ENCODE measurements around the gene AHCTF1. TPM values are rescaled to one million over a fixed set of nuclear protein-coding genes. Genes with fewer than 3 reads are reported as not detected.
A peak's percentile ranks its signal among the peaks of the same experiment; 100 is the strongest.
"Not testable (repeated sequence)": the region's sequence is repeated elsewhere in the genome, so short reads cannot be mapped to it uniquely, and the experiment has no call there.

AHCTF1 gene
- total RNA-seq, 1 donor from 2014 or later = 26.1 TPM

DNA sequence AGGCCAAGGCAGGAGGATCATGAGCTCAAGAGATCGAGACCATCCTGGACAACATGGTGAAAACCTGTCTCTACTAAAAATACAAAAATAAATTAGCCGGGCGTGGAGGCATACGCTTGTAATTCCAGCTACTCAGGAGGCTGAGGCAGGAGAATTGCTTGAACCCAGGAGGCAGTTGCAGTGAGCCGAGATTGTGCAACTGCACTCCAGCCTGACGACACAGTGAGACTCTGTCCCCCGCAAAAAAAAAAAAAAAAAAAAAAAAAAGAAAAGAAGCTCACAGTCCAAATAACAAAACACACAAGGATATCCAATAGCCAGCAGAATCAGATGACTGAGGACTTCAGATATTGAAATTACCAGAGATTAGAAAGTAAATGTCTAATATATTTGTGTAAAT, 11.8 kb downstream of the AHCTF1 start:
- DNase-seq (ENCODE audit: low read depth, low spot score) = no peak

DNA sequence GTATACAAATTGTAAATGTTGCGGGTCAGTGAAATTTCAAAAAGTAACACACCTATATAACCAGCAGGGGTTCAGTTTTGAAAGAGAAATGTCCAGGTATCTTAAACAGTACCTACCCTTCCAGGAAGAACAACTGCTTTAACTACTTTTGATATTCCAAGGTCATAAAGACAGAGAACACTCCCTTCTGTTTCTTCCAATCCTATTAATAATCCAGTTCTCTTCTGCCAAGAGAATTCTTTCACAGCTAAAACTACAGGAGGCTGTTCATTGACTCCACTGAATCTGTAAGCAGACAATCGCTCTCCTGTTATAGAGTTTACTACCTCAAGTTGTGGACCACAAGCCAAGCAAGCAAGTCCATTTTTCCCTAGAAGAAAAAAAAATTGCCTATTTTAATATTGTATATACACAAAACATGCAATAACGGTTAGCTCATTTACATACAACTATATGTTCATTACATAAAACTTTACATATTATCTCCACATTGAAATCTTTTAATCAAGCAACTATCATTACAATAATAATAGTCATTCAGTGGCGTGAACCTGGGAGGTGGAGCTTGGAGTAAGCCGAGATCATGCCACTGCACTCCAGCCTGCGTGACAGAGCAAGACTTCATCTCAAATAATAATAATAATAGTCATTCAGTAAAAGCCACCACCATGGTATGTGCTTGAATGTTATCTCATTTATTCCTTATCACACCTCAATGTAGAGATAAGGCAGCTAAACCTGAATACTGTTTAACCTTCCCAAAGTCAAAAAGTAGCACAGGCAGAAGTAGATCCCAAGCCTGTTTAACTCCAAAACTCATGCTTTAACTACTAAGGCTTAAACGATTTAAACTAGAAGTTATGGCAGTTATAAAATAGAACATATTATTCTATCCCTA, 15.5 kb downstream of the AHCTF1 start:
- DNase-seq (ENCODE audit: low read depth, low spot score) = not testable (repeated sequence)

DNA sequence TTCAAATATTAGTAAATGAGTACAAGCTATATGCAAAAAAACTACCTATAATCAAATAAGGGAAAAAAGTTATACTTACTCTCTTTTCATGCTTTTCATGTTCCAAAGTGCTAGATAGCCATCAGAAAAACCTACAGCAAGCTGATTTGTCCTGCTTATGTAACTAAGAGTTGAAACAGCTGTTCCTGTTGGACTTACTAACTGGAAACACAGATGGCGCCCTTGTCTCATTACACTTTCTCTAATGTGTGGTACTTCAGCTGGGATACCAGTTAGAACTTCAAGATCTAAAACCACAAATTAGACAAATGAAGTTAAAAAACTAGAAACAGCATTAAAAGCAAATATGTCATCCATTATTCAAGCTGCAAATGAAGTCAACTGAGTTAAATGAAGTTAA, 24.3 kb downstream of the AHCTF1 start:
- peak; percentile 43 for DNase-seq (ENCODE audit: low read depth, low spot score)

DNA sequence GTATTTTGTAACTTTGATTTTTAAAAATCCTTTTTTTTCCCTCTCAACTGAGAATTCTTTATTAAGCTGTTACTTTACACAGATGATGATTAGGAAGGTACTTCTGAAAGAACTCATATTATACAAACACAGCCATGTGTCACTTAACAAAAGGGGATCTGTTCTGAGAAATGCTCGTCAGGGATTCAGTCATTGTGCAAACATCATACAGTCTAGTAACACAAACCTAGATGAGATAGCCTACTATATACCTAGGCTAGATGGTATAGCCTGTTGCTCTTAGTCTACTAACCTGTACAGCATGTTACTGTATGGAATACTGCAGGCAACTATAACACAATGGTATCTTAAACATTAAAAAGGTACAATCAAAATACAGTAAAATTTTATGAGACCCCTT, 24.9 kb downstream of the AHCTF1 start:
- no peak for DNase-seq (ENCODE audit: low read depth, low spot score)

DNA sequence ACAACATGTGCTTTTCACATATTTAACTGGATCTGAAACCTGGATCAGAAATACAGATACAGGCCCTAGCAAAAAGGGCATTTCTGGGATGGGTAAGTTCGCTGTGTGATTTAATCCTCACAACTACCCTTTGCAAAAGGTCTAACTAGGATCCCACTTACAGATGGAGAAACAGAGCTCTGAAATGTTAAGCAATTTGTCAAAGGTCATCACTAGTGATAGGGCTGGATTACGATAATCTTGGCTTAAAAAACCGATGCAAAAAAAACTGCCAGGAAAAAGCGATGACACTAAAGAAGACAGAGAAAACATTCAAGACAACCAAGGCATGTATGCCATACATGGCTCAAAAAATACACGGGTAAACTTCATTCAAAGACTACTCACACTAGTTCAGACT, 29.9 kb downstream of the AHCTF1 start:
- no peak for DNase-seq (ENCODE audit: low read depth, low spot score)

DNA sequence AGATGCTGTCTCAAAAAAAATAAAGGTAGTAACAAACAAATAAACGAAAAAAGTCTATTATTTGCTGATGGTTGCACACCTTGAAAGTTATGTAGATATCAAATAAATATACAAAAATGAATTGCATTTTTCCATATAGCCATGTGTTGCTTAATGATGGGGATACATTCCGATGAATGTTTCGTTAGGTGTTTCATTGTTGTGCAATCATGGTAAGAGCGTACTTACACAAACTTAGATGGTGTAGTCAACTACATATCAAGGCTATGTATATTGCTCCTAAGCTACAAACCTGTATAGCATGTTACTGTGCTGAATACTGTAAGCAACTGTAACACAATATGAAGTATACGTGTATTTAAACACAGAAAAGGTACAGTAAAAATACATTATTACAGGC, 34.4 kb downstream of the AHCTF1 start:
- DNase-seq (ENCODE audit: low read depth, low spot score) = no peak

DNA sequence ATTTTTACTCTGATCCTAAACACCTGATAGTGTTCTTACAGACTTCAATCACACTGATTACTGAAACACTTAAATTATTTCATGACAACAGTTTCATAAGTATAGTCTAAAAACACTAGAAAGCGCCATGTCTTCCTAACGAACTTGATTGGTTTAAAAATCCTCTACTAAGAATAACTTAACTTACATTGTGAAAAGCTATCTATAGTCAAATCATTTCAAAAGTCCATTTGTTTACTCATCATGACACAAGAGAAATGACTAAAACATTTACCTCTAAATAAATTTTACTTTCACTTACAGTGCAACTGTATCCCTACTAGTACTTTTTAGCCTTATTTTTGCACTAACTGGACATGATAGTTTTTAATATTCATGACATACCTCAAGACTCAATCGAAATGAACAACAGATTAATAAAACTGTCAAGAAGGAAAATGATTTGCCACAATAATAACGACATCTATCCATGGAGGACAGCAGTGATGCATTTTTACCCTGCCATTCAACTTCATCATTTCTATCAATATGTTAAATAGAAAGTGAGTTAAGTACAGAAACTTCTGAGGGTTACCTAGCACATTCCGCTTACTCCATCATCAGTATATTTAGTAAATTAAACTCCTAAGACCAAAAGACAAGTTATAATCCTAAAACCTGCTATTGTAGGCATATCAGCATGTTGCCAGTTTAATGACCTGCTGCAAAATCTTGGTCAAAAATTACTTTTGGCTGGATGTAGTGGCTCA, 38.4 kb downstream of the AHCTF1 start:
- DNase-seq (ENCODE audit: low read depth, low spot score) = no peak

DNA sequence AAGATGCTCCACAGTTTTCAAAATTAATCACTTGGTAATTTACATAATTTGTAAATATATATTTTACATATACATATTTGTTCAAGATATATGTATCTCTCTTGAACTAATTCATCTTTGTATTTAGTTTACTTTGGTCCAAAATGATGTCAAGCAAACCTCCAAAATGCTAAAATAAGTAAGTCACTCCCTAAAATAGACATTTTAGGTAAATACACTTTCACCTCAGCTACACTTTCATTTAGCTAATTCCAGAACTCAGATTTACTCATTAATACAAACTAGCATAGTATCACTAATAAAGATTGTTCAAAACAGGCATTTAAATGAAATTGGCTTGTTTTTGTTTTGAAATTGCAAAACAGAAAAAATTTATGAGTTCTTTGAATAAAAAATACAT, 40.6 kb downstream of the AHCTF1 start:
- no peak for DNase-seq (ENCODE audit: low read depth, low spot score)

DNA sequence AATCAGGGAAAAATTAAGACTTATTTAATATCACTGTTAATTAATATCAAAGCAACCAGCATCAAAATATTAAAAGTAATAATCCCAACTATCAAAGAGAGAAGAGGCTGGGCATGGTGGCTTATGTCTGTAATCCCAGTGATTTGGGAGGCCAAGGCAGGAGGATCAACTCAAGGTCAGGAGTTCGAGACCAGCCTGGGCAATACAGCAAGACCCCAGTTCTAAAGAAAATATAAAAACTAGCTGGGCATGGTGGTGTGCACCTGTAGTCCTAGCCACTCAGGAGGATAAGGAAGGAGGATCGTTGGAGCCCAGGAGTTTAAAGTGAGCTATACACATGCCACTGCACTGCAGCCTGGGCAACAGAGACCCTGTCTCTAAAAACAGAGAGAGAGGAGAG, 43.2 kb downstream of the AHCTF1 start:
- no peak for DNase-seq (ENCODE audit: low read depth, low spot score)

DNA sequence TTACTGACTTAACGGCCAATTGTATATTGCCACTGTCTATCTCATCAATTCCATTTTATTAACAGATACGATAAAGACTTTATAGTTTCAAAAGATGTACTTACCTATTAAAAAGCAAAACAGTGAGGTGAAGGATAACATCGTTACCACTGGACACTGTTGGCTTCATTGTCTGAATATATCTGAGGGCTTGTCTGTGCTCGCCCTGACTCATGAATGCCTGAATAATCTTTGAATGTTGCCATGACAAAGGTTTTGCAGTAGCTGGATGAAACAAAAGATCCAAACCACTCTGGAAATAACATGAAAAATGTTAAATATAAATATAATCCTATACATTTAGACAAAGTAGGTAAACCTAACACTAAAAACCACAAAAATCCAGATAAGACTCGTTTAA, 46.4 kb downstream of the AHCTF1 start:
- DNase-seq (ENCODE audit: low read depth, low spot score) = not testable (repeated sequence)

DNA sequence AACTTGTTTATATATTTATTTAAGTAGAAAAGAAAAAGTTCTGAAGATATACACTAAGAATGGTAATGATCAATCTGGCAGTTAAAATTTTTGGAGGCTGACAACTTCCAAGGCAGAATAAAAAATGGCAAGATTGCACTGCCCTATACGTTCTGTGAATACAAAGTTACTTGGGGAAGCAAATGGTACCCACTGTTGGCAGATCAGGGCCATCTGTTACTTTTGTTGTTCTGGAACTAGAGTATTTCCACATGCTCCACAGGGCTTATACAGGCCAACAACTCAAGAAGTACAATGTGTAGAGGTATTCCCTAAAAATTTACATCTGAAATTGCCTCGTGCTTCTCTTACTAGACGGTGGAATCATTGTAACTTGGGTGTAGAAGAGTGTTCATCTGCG, 53.2 kb downstream of the AHCTF1 start:
- no peak for DNase-seq (ENCODE audit: low read depth, low spot score)

DNA sequence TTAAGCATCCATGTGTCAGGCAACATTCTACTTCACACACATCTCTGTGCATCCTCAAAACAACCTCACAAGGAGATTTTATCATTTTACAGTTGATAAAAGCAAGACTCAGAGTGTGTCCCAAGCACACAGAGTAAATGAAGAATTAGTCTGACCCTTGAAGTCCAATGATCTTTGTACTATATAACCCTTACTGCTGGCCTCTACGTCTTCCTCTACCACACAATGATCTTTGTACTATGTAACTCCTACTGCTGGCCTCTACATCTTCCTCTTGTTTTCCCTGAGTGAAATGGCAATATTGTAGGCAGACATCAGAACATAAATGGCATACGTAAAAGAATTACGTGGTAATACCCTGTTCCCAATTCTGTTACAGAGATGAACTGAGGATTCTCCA, 55.3 kb downstream of the AHCTF1 start:
- no peak for DNase-seq (ENCODE audit: low read depth, low spot score)

DNA sequence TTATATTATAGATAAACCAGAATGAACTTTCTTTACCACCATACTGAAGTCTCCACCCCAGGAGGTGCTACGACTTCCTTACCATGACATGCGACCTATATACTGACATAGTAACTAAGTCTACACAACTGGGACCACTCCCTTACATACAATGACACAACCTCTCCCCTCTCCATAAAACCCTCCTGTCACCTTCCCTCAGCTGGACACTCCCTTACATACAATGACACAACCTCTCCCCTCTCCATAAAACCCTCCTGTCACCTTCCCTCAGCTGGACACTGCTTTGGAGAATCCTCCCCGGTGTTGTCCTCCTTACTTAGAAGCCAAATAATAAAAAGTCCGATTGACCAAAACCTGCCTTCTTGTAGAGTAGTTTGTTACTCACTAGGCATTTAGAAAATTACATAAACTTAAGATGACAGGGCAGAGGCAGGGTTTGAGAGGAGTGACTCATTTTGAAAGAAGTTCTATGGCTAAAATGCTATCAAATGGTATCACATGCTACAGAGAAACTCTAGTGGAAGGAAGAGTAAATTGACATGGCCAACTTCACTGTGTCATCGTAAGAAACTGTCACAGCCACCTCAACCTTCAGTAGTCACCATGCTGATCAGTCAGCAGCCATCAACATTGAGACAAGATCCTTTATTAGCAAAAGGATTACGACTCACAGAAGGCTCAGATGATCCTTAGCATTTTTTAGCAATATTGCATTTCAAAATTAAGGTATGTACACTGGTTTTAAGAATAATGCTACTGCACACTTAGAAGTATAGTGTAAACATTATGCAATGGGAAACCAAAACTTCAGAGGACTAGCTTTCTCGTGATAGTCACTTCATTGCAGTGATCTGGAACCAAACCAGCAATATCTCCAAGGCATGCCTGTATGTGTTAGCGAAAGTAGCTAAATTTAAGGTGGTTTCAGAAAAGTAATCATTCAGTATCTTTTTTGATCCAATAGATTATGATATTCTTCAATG, 56.4 kb downstream of the AHCTF1 start:
- DNase-seq (ENCODE audit: low read depth, low spot score) = no peak

DNA sequence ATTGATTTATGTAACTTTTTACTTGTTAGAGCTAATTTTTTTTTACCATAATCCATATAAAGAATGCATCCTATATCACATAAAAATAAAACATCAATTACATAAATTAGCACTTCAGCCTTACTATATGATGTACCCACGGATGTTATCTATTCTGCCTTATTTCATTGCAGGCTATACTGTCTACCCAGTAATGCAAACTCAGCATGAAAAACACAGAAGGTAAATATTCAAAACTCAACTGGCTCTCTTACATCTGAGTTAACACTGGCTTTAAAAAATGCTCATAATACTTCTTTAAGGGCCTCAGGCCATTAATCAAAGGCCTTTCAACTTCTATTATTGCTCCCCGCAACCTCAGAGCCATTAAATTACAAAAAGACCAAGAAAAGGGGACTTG, 65.8 kb downstream of the AHCTF1 start:
- no peak for DNase-seq (ENCODE audit: low read depth, low spot score)

DNA sequence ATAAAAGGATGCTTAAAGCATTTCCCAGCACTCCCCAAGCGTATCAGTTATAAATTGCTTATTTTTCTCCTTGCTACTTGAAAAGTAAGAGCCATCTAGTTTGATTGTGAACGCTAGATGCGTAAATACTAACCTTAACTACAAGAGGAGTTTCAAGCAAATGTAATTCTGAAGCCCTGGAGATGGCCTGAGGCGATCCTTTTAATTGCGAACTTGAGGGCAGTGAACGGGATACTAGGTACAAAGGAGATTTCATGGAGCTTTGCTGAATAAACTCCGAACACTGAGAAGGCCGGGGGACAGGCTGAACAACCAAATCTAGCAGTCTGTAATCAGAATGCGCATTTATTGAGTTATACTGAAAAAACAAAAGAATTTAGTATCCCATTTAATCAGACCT, 68.0 kb downstream of the AHCTF1 start:
- DNase-seq (ENCODE audit: low read depth, low spot score) = not testable (repeated sequence)

DNA sequence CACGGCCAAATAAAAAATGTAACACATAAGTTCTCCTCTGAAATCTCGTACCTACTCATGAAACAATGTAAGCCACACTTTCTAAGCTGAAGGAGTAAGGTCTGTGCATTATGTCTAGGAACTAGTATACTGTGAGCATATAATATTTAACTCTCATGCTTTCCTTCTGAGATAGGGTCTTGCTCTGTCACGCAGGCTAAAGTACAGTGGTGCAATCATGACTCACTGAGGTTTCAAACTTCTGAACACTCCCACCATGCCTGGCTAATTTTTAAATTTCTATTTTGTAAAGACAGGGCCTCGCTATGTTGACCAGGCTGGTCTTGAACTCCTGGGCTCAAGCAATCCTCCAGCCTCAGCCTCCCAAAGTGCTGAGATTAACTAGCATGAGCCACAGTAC, 71.3 kb downstream of the AHCTF1 start:
- no peak for DNase-seq (ENCODE audit: low read depth, low spot score)

DNA sequence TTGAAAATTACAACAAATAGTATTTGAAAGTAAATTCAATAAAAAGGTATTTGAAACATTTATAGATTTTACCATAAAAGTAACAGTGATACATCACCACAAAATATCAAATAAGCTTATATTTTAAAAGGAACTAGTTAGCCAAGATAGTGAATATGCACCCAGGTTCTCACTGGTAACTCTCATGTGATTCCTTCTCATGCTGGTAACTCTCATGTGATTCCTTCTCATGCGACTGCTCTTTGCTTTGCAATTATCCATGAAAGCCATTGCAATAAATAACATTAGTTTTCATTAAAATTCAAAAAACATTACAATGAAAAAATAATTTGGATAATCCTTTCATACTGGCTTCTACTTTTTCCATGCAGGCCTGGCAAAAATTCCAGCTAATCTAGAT, 75.4 kb downstream of the AHCTF1 start:
- no peak for DNase-seq (ENCODE audit: low read depth, low spot score)

DNA sequence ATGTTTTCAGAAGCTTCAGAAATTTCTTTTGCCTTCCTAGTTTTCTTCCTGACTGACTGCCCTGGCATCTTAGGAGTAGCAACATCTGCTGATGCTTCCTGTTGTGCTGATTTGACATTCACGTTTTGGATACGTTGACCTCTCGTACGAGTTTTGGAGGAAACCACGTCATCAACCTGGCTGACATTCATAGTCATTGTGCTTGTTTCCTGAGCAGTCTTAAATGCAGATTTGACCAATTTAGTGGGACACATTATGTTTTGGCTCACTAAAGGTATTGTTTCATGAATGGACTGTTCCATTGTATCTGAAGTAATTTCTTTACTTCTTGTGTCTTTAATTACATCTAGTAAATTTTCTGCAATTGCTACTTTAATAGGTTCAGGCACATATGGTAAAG, 81.1 kb downstream of the AHCTF1 start:
- peak; percentile 26 for DNase-seq (ENCODE audit: low read depth, low spot score)

DNA sequence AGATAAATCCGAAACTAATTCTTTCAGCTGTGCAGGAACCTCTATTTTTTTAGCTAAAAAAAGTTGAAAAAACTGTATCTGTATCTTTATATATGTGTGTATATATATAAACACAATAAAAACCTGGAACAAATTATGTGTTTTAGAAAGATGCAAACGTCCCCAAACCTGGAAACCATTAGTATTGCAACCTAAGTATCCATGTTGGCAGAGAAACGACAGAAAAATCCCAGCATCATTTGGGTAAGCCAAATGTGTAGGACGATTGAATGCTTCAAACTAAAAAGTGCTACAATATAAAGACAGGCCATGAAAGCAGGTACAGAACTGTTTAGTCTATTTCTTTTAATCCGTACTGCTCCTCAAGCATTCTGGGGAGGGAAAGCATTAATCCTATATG, 87.9 kb downstream of the AHCTF1 start:
- no peak for DNase-seq (ENCODE audit: low read depth, low spot score)

DNA sequence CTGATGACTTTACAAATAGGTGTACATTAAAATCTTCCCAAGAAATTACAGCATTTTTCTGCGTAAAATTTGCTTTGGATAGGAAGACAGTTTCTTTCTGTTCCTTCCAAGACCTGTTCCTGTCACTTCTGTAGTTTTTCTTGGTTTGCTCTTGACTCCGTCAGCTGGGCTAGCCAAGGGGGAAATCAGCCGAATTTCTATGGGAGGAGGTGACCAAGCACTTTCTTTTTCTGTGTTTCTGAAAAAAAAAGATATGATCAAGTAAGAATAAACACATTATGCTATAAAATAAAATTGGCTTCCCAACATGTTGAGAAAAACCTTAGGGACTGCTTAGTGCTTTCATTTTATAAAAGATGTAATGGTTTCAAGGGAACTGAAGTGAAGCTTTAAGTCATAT, 91.0 kb downstream of the AHCTF1 start:
- not testable (repeated sequence) for DNase-seq (ENCODE audit: low read depth, low spot score)

DNA sequence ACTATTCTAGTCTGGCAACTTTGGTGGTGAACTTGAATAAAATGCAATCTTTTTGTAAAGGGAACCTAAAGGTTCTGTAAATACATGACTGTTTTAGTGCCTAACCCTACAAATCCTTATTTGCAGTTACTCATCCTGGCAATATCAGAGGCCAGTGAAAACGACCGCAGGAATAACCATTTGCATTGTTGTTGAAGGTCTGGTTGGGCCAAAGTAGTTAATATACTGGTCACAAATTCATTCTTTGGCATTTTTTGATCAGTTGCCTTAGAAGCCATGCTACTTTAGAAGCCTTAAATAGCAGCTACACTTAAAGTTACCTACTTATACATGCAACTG, 93.7 kb downstream of the AHCTF1 start:
- DNase-seq (ENCODE audit: low read depth, low spot score) = no peak
